Measurements from ENCODE around the gene PNPLA7.
"Not testable (repeated sequence)": the region's sequence is repeated elsewhere in the genome, so short reads cannot be mapped to it uniquely, and the experiment has no call there.

PNPLA7 gene

GRCh38 chr9:137550231-137550621 lies at the start of gene PNPLA7:
TSS of gene PNPLA7 (minus strand) at chr9:137550402. CDS start at chr9:137550197, 205 bp downstream.
- DNase-seq, result peak in 1 of 2 experiments; percentile 67

DNA sequence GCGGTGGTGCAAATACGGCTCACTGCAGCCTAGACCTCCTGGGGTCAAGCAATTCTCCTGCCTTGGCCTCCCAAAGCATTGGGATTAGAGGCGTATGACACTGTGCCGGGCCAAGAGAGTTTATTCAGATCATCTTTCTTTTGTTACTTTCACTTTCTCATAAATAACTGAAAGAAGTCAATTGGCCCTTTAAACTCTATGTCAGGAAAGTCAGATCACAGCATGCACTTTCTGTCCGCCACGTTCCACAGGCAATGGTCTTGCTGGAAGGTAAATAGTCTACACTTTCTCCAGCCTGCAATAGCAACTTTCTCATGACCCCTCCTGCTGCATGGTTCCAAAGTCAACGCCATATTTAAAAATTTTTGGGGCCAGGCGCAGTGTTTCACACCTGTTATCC lies 48.7 kb upstream of the PNPLA7 start:
- no peak for DNase-seq

- not testable (repeated sequence) for DNase-seq
Observed at GRCh38 chr9:137596577-137596976, 46.4 kb upstream of the PNPLA7 start.

DNA sequence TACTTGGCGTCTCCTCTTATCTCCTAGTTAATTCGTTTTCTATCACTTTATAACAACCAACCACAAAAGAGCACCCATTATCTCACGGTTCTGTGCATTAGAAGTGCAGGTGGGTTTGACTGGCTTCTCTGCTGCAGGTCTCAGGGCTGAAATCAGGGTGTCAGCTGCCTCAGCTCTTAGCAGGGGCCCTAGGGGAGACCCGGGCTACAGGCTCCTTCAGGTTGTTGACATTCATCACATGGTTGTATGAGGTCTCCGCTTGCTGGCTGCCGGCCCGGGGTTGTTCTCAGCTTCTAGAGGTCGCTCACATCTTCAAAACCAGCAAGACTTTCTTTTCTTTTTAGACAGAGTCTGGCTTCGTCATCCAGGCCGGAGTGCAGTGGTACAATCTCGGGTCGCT lies 43.0 kb upstream of the PNPLA7 start:
- DNase-seq, result no peak

DNA sequence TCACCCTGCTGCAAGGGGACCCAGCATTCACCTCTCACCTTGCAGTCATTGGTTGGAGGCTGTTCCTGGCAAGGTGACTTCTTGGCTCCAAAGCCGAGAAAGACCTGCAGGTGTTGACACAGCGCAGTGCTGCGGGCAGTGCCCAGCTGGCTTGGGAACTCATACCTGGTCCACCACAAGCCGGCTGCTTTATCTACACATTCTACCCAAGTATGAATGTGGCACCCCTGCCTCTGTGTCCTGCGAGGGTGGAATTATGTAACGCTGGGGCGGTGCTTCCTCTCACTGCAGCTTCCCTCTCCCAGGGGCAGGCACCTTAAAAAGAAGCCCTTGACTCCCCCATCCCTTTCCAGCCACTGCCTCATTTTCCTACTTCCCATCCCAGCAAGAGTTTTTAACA lies 42.6 kb upstream of the PNPLA7 start:
- no peak for DNase-seq

DNA sequence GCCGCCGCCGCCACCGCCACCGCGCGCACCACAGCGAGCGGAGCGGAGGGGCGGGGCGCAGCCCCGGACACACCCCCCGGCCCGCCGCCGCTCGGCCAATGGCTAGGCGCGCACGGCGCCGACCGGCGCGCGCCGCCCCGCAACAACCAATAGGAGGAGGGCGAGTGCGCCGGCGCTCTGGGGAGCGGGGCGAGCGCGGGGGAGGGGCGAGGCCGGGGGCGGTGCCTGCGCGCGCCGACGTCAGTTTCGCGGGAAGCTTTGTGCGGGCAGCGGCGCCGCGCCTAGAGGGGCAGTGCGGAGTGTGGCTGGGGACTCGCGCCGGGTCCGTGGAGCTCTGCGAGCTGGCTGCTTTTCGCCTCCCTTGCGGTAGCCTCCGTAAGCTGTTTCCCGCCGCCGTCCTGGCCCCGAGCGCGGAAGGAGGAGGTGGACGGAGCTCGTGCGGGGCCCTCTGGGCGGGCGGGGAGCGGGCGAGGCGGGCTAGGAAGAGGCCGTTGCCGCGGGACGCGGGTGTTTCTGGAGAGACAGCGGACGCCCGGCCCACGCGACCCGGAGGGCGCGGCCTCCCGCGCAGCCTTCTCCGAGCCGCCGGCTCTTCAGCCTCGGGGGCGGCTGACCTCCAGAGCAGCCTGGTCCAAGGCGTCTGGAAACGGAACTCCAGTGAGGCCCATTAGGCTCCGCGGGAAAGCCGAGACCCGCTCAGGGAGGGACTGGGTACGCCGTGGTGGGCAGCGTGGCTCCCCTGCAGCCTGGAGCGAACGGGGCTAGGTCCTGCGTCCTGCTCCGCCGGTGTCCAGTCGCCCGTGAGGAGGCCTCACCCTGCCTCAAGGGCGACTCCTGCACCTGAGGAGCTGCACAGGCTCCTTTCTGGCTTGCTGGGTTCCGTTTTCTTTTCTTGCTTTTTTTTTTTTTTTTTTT lies 40.5 kb upstream of the PNPLA7 start, which contains the start of gene ZMYND19:
TSS of gene ZMYND19 (minus strand) at position 44 of the 915 bp plus-strand sequence. CDS start 249 bp downstream, outside the sequence.
- peak; percentile 39 to 85 for DNase-seq

GRCh38 chr9:137590123-137590468 lies 39.9 kb upstream of the PNPLA7 start:
- DNase-seq, result no peak

DNA sequence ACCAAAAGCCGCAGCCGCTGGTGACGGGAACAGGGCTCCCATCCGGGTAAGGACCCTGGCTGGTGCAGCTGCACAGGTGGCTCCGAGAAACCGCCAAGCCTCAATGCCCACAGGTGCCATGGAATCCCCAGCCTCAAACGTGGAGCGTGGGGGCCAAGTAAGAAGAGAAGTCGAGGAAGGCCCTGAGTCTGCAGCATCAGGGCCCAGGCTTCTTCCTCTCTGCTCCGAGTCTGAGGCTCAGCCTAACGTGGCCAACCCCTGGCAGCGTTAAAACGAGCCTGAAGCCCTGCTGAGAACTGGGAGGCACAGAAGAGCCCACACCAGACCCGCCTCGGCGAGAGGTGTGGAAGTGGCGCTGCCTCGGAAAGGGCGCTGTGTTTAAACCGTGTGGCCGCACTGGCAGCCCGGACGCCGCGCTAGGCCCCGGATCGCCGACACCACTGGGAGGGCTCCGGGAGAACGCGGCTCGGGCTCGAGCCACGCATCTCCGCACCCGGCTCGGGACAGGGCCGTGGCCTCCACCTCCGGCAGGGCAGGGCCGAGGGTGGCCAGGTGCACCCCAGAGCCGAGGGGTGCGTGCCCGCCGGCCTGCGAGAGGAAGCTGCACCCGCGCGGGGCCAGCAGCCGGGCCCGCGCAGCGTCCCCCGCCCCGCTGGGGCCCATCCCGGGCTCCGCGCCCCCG lies 39.4 kb upstream of the PNPLA7 start:
- no peak for DNase-seq

DNA sequence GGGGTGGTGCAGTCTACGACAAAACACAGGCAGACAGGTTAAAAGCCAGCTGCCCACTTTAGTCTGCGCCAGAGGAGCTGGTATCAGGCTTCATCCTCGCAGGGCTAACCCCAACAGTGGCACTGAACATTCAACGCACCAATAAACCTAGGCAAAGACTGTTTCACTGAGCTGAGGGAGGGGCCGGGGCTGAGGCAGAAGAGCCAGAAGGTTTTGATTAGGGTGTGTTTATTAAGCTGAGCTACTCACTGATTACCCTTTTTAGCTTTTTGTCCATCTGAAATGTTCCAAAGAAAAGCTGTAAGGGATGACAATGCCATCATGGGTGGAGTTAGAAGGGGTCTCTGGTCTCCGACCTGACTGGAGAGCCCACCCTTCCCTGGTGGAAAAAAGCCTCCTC lies 38.7 kb upstream of the PNPLA7 start:
- DNase-seq, result no peak

DNA sequence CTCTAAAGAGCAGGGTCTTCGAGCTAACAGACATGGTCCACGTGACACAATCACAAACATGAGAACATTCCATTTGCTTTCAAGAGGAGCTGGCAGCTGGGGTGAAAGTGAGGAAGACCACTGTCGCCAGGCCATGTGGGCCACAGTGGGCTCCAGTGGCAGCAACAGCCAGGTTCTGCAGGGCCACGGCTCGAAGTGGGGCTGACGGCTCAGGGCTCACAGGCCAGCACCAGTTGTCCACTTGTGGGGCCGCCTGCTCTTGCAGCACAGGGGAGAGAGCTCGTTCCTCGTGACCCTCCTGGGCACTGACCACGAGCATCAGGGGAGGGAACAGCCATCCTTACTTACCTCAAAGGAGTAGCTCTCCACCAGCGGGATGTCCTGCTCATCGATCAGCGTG lies 38.1 kb upstream of the PNPLA7 start:
- DNase-seq, result no peak

- no peak for DNase-seq
Observed at GRCh38 chr9:137586854-137587253, 36.7 kb upstream of the PNPLA7 start.

- no peak for DNase-seq
Observed at GRCh38 chr9:137583957-137584356, 33.8 kb upstream of the PNPLA7 start.

DNA sequence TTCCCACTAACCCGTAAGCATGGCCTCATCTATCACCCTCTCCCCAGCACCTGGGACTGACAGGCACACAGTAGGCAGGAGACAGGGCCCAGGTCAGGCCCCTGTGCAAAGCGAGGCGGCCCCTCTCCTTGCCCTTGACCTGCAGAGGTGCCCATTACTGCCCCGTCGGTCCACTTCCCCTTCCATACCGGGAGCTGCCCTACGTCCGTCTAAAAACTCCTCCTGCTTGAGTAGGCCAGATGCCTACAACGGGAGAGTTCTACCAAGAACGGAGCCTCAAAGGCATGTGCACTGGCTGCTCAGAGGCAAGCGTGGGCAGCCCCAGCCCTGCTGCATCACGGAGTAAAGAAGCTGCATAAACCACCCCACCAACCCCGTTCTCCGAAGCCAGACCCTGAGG lies 33.1 kb upstream of the PNPLA7 start:
- DNase-seq, result no peak

DNA sequence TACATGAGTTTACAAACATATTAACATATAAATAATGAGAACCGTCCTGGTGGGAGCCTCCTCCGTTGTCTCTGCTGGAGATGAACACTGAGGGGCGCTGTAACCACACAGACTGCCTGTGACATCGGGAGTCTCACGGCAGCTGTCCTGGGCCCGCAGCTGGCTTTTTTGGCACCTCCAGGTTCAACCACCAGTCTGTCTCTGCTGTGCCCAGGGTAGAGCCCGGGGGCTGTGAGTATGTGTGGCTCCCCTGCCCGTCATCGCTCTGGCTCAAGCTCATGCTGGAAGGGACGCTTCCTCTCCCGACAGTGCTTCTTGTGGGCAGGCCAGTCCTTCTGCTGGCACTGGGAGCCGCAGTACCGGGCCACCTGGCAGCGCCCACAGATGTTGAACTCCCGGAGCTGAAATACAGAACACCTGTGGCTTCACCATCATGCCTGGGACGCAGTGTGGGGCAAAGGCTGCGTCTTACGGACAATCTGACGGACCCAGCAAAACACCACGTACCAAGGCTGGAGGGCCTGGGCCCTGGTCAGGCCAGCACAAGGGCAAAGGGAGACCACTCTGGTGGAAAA lies 32.2 kb upstream of the PNPLA7 start:
- DNase-seq, result no peak

- DNase-seq, result no peak
Observed at GRCh38 chr9:137581361-137582285, 31.4 kb upstream of the PNPLA7 start.

DNA sequence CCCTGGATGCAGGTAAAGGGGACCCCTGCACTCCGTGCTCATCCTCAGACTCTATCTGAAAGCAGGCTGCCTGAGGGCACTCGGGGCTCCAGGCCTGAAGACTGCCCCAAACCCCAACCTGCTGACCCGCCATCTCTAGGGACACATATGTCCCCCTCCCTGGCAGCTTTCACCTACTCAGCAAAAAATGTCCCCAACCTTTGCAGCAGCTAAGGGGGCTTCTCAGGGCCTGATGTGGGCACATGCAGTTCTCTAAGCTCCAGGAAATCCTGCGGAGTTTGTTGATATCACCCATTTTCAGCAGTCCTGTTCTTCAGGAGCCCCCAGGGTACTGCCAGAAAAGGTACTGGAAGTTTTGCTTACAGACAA lies 30.7 kb upstream of the PNPLA7 start:
- no peak for DNase-seq

GRCh38 chr9:137580209-137580953 lies 30.2 kb upstream of the PNPLA7 start:
- DNase-seq, result no peak

GRCh38 chr9:137579259-137579604 lies 29.0 kb upstream of the PNPLA7 start:
- no peak for DNase-seq

- peak; percentile 42 to 84 for DNase-seq
Observed at GRCh38 chr9:137578518-137579258, 28.5 kb upstream of the PNPLA7 start, which contains the start of gene DPH7. TSS of gene DPH7 (minus strand) at chr9:137578925. CDS start at chr9:137578777, 148 bp downstream.

DNA sequence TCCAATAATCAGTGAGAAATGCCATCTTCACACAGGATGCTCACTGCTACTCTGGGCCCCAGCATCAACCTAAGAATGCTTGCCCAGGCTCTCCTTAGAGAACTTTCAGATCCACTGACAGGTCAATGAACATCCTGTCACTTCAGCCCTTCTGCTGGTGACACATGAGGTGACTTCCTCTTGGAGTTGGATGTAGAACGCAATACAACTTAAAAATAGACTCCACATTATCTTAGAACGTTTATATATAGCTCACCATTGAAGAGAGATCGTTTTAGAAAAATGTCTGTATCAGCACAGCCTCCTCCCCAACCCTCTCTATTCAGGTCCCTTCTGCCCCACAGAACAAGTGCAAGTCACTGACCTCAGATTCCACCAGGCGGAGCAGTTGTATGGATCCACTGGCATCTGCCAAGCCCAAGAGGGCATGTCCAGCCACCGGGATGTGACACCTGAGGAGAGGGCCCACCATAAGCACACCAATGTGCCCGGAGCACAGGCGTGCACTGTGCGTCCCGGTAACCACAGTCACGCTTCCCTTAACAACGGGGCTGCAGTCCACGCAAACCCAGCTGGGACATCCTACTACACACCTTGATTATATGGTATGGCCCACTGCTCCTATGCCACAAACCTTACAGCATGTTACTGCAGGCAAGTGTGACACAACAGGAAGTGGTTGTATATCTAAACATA lies 25.7 kb upstream of the PNPLA7 start:
- no peak for DNase-seq

DNA sequence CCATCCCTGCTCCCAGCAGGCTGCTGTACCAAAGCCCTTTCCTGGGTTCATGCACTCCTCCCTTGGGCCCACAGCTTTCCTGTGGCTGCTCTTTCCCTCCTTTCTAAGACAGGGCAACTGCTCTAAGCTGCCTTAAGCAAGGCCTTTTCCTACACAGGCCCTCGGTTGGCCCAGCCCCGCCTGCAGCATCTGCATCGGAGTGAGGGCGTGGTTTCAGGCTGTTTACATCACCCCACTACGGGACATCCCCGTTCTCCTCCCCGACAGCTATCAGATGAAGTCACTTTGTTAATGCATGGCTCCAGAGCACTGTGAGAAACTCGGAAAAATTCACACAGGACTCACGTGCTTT lies 25.1 kb upstream of the PNPLA7 start:
- DNase-seq, result no peak

All from NCI-H446 (cell line).